Uterus (tissue), 2 donors: ENCODE measurements around the gene FOXD2.

Experiments used
- CTCF ChIP-seq, 4 experiments: fragments of 200-600 bp in 2 of 4; fragments of 450-650 bp in 2 of 4; sonication (generic) in 2 of 4; IDR thresholded peaks; one replicate each; pipeline ENCODE4 v1.5.1; 2016 to 2019; ENCODE audit warnings: antibody characterized with exemption in 4 of 4, mild to moderate bottlenecking in 2 of 4, moderate library complexity in 1 of 4
- POLR2A ChIP-seq, 2 donors: fragments of 450-650 bp; IDR thresholded peaks; one replicate each; pipeline ENCODE4 v1.6.1; 2016; ENCODE audit warnings: antibody characterized with exemption in 2 of 2, mild to moderate bottlenecking in 1 of 2, moderate library complexity in 1 of 2

DNA sequence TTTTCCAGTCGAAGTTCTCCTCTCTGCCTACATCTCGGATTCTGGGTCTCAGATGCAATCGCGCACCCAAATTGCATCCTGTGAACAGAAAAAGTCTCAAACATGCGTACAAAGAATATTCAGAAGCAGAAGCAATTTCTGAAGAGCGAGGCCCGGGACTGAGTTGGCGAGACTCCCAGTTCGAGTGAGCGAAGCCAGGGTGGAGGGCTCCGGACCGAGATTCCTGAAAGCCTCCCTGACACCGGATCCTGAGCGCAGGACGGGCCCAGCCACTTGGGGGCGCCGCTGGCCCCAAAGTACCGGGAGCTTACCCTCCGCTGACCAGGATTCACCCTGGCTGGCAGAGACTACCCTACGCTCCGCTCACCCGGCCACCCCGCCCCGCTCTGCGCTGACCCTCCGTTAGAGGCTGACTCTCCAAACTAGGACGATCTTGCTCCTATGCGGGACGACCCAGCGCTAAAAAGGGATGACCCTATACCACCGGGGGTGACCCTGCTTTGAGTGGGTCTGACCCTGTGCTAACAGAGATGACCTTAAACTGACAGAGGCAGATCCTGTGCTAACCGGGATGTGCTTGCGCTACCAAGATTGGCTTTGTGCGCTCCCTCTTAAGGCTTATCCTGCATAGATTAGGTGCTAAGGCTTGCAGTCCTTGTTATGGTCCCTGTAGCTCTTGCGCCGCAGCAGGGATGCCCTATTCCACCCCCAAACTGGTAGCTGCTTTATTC is 12.1 kb downstream of the FOXD2 start:
- TF ChIP-seq CTCF (IDR thresholded peaks at IDR 0.05) = no peak
- TF ChIP-seq POLR2A (IDR thresholded peaks at IDR 0.05) = no peak
